Testis (tissue), 2 donors: ENCODE measurements around the gene WIPF2.

Source experiments
- CTCF ChIP-seq, 3 experiments: fragments of 450-650 bp in 2 of 3; fragments of 200-600 bp in 1 of 3; sonication (generic) in 1 of 3; IDR thresholded peaks; one replicate each; pipeline ENCODE4 v1.5.1; 2016 to 2019; ENCODE audit warnings: antibody characterized with exemption in 3 of 3, mild to moderate bottlenecking in 2 of 3, moderate library complexity in 1 of 3
- POLR2A ChIP-seq: fragments of 450-650 bp; IDR thresholded peaks from one replicate; pipeline ENCODE4 v1.6.1; 2017; ENCODE audit warnings: antibody characterized with exemption, mild to moderate bottlenecking, moderate library complexity

- TF ChIP-seq CTCF (IDR thresholded peaks at IDR 0.05) = peak; percentile 36 to 45 (median 45)
- TF ChIP-seq POLR2A = no peak
These were observed 27.6 kb upstream of the WIPF2 start for GRCh38 chr17:40191237-40192208.
